SK-N-SH treated with all-trans-retinoic acid at 6 μM for 48 hours (cell line): ENCODE measurements around the gene MTAP.

Experiments used
- GLIS3 ChIP-seq: fragments of 250-450 bp; sonication (Bioruptor Pico); IDR thresholded peaks from 2 replicates; pipeline ENCODE4 v1.5.0; 2020; ENCODE audit warnings: mild to moderate bottlenecking, moderate library complexity
- PPARA ChIP-seq: fragments of 250-450 bp; sonication (Bioruptor Pico); IDR thresholded peaks from 2 replicates; pipeline ENCODE4 v1.5.0; 2020; ENCODE audit warnings: mild to moderate bottlenecking, borderline replicate concordance
- ZFP3 ChIP-seq: fragments of 250-450 bp; sonication (Bioruptor Pico); IDR thresholded peaks from 2 replicates; pipeline ENCODE4 v1.5.0; 2020; ENCODE audit warnings: mild to moderate bottlenecking, moderate library complexity
- ZFP30 ChIP-seq: fragments of 450-650 bp; formaldehyde crosslinking; IDR thresholded peaks from 2 replicates; pipeline ENCODE4 v1.5.0; 2022; ENCODE audit warnings: mild to moderate bottlenecking, moderate library complexity
- ZNF565 ChIP-seq: fragments of 450-650 bp; formaldehyde crosslinking; conservative IDR thresholded peaks from 2 replicates; pipeline ENCODE4 v1.5.0; 2020; ENCODE audit warnings: low read depth, mild to moderate bottlenecking, moderate library complexity
- TF ChIP-seq, protein P1 (sequence below): fragments of 250-450 bp; sonication (Bioruptor Pico); IDR thresholded peaks from 2 replicates; pipeline ENCODE4 v1.5.1; 2020; ENCODE audit warnings: low read depth, mild to moderate bottlenecking, moderate library complexity
- TF ChIP-seq, protein P2 (sequence below): fragments of 250-450 bp; sonication (Bioruptor Pico); IDR thresholded peaks from 2 replicates; pipeline ENCODE4 v1.8.0; 2020; ENCODE audit warnings: mild to moderate bottlenecking, moderate library complexity, borderline replicate concordance
- TF ChIP-seq, protein P3 (sequence below): fragments of 250-450 bp; sonication (Bioruptor Pico); IDR thresholded peaks from 2 replicates; pipeline ENCODE4 v1.5.1; 2021; ENCODE audit warnings: mild to moderate bottlenecking, moderate library complexity

DNA sequence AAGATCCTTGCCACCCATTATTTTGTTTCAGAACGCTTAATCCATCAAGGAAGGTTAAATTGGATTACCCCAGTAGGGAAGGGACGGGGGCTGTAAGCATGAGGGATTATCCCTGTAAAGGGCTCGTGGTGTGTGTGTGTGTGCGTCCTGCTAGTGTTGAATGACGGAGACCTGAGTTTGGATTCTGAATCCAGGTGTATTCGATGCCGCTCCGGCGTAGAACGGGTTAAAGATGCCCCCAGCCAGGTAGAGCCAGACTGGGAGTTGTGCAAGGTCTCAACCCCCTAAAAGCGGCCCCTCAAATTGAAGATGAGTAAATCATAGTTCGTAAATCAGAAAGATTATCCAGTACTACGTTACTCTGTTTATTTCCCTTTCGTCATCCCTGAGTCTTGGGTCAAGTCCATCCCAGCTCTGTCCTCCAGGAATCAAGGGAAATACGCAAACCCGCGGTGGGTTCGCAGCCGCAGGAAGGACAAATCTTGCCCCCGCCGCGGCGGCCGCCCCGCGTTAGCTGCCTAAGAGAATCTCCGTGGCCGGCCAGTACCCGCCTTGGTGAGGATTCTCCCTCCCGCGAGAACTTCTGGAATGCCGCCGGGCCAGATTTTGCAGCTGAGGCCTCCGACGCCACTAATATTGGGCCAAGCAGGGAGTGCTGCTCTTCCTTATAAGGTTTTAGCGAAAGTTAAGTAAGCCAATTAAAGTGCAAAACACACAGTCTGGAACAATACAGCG lies 586 bp upstream of the MTAP start:
- TF ChIP-seq GLIS3 (no peak), PPARA (CRISPR knock-in tag) (no peak), ZNF565 (CRISPR knock-in tag) (no peak), ZFP3 (CRISPR knock-in tag) (no peak), ZFP30 (CRISPR knock-in tag) (no peak)
- TF ChIP-seq, protein P1, sequence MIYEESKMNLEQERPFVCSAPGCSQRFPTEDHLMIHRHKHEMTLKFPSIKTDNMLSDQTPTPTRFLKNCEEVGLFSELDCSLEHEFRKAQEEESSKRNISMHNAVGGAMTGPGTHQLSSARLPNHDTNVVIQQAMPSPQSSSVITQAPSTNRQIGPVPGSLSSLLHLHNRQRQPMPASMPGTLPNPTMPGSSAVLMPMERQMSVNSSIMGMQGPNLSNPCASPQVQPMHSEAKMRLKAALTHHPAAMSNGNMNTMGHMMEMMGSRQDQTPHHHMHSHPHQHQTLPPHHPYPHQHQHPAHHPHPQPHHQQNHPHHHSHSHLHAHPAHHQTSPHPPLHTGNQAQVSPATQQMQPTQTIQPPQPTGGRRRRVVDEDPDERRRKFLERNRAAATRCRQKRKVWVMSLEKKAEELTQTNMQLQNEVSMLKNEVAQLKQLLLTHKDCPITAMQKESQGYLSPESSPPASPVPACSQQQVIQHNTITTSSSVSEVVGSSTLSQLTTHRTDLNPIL (CRISPR knock-in tag): no peak
- TF ChIP-seq, protein P2, sequence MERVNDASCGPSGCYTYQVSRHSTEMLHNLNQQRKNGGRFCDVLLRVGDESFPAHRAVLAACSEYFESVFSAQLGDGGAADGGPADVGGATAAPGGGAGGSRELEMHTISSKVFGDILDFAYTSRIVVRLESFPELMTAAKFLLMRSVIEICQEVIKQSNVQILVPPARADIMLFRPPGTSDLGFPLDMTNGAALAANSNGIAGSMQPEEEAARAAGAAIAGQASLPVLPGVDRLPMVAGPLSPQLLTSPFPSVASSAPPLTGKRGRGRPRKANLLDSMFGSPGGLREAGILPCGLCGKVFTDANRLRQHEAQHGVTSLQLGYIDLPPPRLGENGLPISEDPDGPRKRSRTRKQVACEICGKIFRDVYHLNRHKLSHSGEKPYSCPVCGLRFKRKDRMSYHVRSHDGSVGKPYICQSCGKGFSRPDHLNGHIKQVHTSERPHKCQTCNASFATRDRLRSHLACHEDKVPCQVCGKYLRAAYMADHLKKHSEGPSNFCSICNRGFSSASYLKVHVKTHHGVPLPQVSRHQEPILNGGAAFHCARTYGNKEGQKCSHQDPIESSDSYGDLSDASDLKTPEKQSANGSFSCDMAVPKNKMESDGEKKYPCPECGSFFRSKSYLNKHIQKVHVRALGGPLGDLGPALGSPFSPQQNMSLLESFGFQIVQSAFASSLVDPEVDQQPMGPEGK: no peak
- TF ChIP-seq, protein P3, sequence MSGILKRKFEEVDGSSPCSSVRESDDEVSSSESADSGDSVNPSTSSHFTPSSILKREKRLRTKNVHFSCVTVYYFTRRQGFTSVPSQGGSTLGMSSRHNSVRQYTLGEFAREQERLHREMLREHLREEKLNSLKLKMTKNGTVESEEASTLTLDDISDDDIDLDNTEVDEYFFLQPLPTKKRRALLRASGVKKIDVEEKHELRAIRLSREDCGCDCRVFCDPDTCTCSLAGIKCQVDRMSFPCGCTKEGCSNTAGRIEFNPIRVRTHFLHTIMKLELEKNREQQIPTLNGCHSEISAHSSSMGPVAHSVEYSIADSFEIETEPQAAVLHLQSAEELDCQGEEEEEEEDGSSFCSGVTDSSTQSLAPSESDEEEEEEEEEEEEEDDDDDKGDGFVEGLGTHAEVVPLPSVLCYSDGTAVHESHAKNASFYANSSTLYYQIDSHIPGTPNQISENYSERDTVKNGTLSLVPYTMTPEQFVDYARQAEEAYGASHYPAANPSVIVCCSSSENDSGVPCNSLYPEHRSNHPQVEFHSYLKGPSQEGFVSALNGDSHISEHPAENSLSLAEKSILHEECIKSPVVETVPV: no peak
